Stimulated activated CD4-positive, alpha-beta T cell treated with anti-CD3 and anti-CD28 coated beads, Interleukin-1b, Interleukin-23, amount 100 ng/mL, for 1 hour (primary cell): Measurements from ENCODE around the gene CCDC50.

ENCODE experiments used
- DNase-seq, 2 donors: peaks; one replicate each; pipeline ENCODE4 v3.0.0-alpha.2; 2020; ENCODE audit warnings: low read depth in 2 of 2

CCDC50 gene

GRCh38 chr3:191379446-191379845 lies 50.3 kb downstream of the CCDC50 start:
- no peak for DNase-seq

GRCh38 chr3:191380001-191380400 lies 50.8 kb downstream of the CCDC50 start:
- DNase-seq, result no peak

DNA sequence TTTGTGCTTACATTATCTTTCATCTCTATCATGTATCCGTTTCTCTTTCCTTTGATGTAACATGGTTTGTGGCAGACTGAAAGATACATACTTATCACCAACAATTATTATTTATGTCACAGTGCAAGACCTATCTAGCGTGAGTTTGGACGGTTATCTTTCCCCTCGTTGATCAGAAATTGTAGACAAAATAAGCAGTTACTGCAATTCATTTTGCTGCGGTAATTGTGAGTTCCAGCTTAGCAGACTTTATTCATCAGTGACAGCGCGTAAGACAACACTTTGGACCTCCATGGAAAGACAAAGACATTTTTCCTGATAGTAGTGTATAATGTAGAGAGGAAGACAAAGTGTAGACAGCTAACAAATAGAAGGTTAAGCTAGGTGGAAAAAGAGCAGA lies 52.1 kb downstream of the CCDC50 start:
- no peak for DNase-seq

- DNase-seq, result no peak
Observed at GRCh38 chr3:191382661-191383060, 53.5 kb downstream of the CCDC50 start.

- no peak for DNase-seq
Observed at GRCh38 chr3:191383124-191383523, 53.9 kb downstream of the CCDC50 start.

DNA sequence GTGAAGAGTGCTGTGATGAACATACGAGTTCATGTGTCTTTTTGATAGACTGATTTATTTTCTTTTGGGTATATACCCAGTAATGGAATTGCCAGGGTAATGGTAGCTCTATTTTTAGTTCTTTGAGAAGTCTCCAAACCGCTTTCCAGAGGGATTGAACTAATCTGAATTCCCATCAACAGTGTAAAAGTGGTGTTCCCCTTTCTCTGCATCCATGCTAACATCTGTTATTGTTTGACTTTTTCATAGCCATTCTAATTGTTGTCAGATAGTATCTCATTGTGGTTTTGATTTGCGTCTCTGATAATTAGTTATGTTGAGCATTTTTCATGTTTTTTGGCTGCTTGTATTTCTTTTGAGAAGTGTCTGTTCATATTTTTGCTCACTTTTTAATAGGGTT lies 55.9 kb downstream of the CCDC50 start:
- no peak for DNase-seq

DNA sequence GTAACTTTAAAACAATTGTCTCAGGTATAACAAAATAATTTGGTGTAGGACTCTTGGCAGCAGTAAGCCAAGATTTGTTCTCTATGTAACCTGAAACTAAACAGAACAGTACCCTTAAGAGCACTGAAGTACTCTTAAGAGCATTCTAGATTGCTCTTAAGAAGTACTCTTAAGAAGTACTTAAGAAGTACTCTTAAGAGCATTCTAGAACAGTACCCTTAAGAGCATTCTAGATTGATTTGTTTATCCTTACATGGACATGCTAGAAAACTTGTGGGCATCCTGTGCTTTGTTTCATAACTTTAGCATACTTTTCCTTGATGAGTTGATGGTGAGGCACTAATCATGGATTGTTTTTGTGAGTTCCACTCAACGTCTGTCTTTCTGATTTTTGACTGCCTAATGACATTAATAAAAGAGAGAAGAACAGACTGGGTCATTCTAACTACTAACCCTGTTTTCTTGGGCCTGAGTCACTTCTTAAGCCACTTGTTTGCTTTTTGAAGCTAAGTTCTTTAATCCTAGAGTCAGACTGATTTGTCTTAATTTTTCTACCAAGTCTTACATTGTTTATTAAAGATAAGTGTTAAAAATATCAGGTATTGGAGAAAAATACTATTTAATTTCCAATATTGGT lies 58.4 kb downstream of the CCDC50 start:
- DNase-seq, result no peak

DNA sequence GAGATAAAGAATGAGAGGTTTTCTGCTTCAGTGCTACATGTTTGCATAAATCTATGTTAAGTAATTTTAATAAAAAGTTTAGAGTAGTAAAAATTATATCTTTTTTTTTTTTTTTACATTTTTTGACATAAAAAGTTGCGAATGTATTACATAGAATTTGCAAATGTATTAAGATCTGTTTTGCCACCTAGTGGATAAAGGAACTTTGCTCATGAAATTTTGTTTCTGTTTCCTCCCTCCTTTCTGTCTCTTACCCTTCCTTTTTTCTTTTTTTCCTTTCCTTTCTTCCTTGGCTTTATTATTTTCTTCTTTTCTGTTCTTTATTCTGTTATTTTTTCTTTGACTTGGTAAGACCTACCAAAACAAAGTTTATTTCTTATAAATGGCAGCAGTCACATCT lies 59.6 kb downstream of the CCDC50 start:
- DNase-seq, result no peak

DNA sequence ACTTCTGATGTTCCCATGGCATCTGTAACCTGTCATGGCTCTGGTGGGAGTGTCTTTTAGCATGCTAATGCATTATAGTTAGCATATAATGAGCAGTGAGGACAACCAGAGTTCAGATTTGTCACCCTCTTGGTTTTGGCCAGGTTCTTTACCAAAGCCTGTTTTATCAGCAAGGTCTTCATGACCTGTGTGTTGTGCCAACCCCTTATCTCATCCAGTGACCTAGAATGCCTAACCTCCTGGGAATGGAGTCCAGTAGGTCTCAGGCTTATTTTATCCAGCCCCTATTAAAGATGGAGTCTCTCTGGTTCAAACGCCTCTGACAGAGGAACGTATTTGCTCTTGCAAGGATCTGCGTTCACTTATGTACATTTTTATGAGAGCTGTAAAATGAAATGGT lies 61.4 kb downstream of the CCDC50 start:
- no peak for DNase-seq

DNA sequence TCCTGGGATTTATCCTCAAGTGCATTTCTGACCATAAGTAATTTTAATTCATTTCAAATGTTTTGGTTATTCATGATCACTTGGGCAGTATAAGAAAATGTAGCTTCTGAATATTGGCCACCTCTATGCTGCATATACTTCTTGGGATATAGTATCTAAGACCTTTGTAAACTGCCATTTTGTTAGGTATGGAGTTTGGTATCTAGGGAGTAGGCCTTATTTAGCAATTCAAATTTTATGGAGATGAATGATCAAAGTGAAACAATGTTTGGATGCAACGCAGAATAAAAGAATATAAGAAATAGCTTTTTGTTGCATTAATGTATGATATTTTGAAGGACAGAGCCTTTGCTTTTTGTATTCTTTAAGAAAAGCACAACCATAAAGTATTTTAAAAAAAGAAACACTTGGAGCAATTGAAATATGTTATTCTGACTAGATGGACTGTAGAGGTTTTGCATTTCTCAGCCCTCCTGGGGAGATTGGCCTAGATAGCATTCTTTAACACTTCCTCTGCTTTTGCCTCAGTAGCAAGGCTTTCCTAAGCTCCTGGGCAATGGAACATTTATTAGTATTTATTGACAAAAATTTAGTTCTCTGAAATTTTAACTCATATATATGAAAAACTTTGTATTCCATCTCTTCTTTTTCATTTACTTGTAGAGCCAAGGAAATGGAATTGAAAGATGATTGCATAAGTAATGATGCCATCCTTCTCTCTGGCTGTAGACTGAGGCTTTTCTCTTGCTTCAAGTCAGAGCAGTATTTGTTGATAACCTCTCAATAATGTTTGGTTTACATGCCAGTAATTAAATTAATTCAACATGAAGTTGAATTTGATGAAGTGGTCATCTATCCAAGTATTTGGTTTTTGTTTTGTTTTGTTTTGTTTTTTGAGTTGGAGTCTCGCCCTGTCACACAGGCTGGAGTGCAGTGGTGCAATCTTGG lies 62.9 kb downstream of the CCDC50 start:
- DNase-seq, result no peak

GRCh38 chr3:191393146-191393545 lies 64.0 kb downstream of the CCDC50 start:
- no peak for DNase-seq

- DNase-seq, result no peak
Observed at GRCh38 chr3:191397771-191398170, 68.6 kb downstream of the CCDC50 start.

- no peak for DNase-seq
Observed at GRCh38 chr3:191398607-191399006, 69.4 kb downstream of the CCDC50 start.

DNA sequence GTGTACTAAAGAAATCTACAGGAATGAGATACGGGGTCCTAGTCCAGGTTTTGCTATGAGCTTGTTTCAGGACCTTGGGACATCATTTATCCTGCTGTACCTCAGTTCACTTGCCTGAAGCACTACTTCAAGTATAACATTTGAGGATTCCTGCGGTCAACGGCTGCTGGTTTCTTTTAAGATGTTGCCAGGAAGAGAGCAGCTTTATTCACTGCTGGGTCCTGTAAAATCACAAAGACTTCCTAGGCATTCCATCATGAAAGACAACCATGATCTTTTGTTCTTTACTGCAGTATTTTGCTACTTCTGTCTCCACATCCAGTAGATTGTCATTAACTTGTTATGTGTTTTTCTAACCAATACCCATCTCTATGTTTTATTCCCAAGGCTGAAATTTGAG lies 70.7 kb downstream of the CCDC50 start:
- DNase-seq, result no peak

DNA sequence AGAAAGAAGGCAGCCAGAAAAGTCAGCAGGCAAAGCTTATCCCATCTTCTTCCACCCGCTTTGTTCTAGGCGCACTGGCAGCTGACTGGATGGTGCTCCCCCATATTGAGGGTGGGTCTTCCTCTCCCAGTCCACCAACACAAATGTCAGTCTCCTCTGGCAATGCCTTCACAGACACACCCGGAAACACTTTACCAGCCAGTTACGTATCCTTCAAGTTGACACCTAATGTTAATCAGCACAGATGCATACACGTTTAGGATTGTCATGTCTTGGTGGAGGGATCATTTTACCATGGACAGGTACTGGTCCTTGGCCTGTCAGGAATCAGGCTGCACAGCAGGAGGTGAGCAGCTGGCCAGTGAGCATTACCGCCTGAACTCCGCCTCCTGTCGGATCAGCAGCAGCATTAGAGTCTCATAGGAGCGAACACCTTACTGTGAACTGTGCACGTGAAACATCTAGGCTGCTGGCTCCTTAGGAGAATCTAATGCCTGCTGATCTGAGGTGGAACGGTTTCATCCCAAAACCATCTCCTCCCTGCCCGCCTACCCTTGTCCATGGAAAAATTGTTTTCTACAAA lies 72.7 kb downstream of the CCDC50 start:
- DNase-seq, result no peak

- DNase-seq, result no peak
Observed at GRCh38 chr3:191409791-191410359, 80.7 kb downstream of the CCDC50 start.

GRCh38 chr3:191412759-191413158 lies 83.6 kb downstream of the CCDC50 start:
- no peak for DNase-seq

DNA sequence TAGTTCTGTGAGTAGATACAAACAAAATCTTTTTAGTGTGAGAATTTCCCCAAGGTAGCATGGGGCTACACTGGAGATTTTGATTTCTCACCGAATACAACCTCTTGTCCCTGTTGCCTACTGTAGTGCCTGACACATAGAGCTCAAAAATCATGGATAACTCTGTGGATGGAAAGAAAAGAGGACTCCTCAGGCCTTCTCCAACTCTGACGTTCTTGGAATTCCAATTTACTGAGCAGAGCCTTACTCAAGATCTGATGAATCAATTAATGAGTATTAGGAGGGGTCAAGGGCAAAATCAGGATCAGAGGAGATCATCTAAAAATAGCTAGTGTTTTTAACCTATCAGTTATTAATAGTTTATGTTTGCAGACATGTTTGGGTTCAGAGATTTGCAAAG lies 85.1 kb downstream of the CCDC50 start:
- DNase-seq, result no peak

GRCh38 chr3:191414732-191415131 lies 85.5 kb downstream of the CCDC50 start:
- no peak for DNase-seq

GRCh38 chr3:191415566-191415965 lies 86.4 kb downstream of the CCDC50 start:
- no peak for DNase-seq

GRCh38 chr3:191417457-191417729 lies 88.2 kb downstream of the CCDC50 start:
- no peak for DNase-seq

- DNase-seq, result no peak
Observed at GRCh38 chr3:191420771-191421170, 91.6 kb downstream of the CCDC50 start.

- no peak for DNase-seq
Observed at GRCh38 chr3:191424881-191425280, 95.7 kb downstream of the CCDC50 start.
